Spleen (tissue), 7 donors: ENCODE measurements around the gene EIF2S2.

Experiments used
- CTCF ChIP-seq, 11 experiments: fragments of 200-600 bp in 7 of 11; fragments of 450-650 bp in 4 of 11; sonication (generic) in 4 of 11; IDR thresholded peaks in 8 of 11; conservative IDR thresholded peaks in 3 of 11; 1 replicate in 7 of 11; 2 replicates in 4 of 11; pipeline versions ENCODE4 v1.4.0 to v1.8.0; 2016 to 2021; ENCODE audit warnings: antibody characterized with exemption in 11 of 11, inconsistent platforms in 4 of 11, mild to moderate bottlenecking in 1 of 11
- POLR2AphosphoS5 ChIP-seq, 3 donors: sonication (generic); formaldehyde crosslinking; IDR thresholded peaks; one replicate each; pipeline ENCODE4 v1.5.1; 2017; ENCODE audit warnings: antibody characterized with exemption in 3 of 3
- donor health status: DM: no; HTN: no; CAD: no; lungs with moderate emphysema.
- donor health status: DM: no; HTN: no; CAD: no.
- donor health status: DM: no; HTN: no; CAD: no.

- TF ChIP-seq CTCF (IDR thresholded peaks at IDR 0.05 in 8 of 11, conservative IDR thresholded peaks at IDR 0.05 in 3 of 11) (no peak), POLR2AphosphoS5 (IDR thresholded peaks at IDR 0.05) (no peak)
These were observed 64.1 kb downstream of the EIF2S2 start for GRCh38 chr20:34047917-34048316.
